HCT116 (cell line): ENCODE data around the gene REEP5. TPM values are rescaled to one million over a fixed set of nuclear protein-coding genes. Genes with fewer than 3 reads are reported as not detected.
"Not testable (repeated sequence)": the region's sequence is repeated elsewhere in the genome, so short reads cannot be mapped to it uniquely, and the experiment has no call there.

Source experiments
- ATAC-seq: fragments of 200-7000 bp; cut with Tn5 transposase; 2 replicates; pipeline ENCODE4 v1.9.1; 2020; ENCODE audit warnings: mild to moderate bottlenecking, moderate library complexity
- BruUV-seq: library from RNA; stranded (reverse); fragments of 400-500 nt; replicated peaks from 2 replicates; lab custom pipeline; 2021; lab: Mats Ljungman, UMichigan
- CTCF ChIA-PET: fragments of 300-600 bp; sonication (Branson Sonifier 250); formaldehyde crosslinking; loops from one replicate; lab custom pipeline; 2021; ENCODE audit warnings: antibody characterized with exemption; lab: Charles Lee
- POLR2A ChIA-PET: fragments of 300-600, 350-600 bp; sonication (Branson Sonifier 250); formaldehyde crosslinking; loops from one replicate; lab custom pipeline; 2021; ENCODE audit warnings: antibody characterized with exemption; lab: Charles Lee
- RAD21 ChIA-PET, 2 experiments: fragments of 300-600 bp; sonication (Branson Sonifier 250); formaldehyde crosslinking; loops; one replicate each; lab custom pipeline; 2023; ENCODE audit warnings: low total read pairs in 2 of 2; ENCODE audit not compliant: uncharacterized antibody in 2 of 2, unreplicated experiment in 2 of 2, low non-redundant PET in 1 of 2; lab: Charles Lee
- DNase-seq: peaks from one replicate; pipeline ENCODE4 v3.0.0-alpha.2; 2010; ENCODE audit warnings: low read depth, low spot score
- H2AFZ ChIP-seq: fragments of 200-600 bp; shearing (Covaris generic), sonication (generic); 2 replicates; pipeline ENCODE4 v1.6.1; 2017; ENCODE audit warnings: low read depth, mixed run types, mixed read lengths, antibody characterized with exemption, low read length; ENCODE audit not compliant: poor library complexity, severe bottlenecking
- H3K27ac ChIP-seq: 2 replicates; pipeline ENCODE4 v1.5.1; 2012; ENCODE audit warnings: low read depth, low read length
- H3K27me3 ChIP-seq: fragments of 200-600 bp; sonication (generic); 2 replicates; pipeline ENCODE4 v1.6.1; 2016; ENCODE audit warnings: mixed run types, low read length, mixed read lengths; ENCODE audit not compliant: insufficient read depth
- H3K36me3 ChIP-seq, 2 experiments: fragments of 200-500 bp in 1 of 2; fragments of 200-600 bp in 1 of 2; sonication (Bioruptor generic) in 1 of 2; sonication (generic) in 1 of 2; 2 replicates each; pipeline versions ENCODE4 v1.5.1 to v1.6.1; 2014 to 2016; ENCODE audit warnings: low read length in 2 of 2, inconsistent platforms in 1 of 2, mixed read lengths in 1 of 2, mixed run types in 1 of 2; ENCODE audit not compliant: insufficient read depth in 2 of 2, control insufficient read depth in 1 of 2
- H3K4me1 ChIP-seq, 2 experiments: fragments of 200-600 bp in 1 of 2; sonication (generic) in 1 of 2; 2 replicates each; pipeline versions ENCODE4 v1.5.1 to v1.6.1; 2012 to 2017; ENCODE audit warnings: low read length in 2 of 2, inconsistent platforms in 1 of 2, mild to moderate bottlenecking in 1 of 2, mixed read lengths in 1 of 2, mixed run types in 1 of 2, moderate library complexity in 1 of 2; ENCODE audit not compliant: insufficient read depth in 2 of 2, control insufficient read depth in 1 of 2
- H3K4me2 ChIP-seq: fragments of 200-600 bp; sonication (generic); 2 replicates; pipeline ENCODE4 v1.6.1; 2017; ENCODE audit warnings: mixed run types, low read length, mixed read lengths
- H3K4me3 ChIP-seq, 2 experiments: fragments of 200-600 bp in 1 of 2; sonication (generic) in 1 of 2; replicated peaks in 1 of 2; 2 replicates each; pipeline ENCODE4 v1.5.1; 2011 to 2016; ENCODE audit warnings: low read length in 2 of 2, control low read depth in 1 of 2, low read depth in 1 of 2, mild to moderate bottlenecking in 1 of 2, mixed read lengths in 1 of 2, mixed run types in 1 of 2
- H3K79me2 ChIP-seq: fragments of 200-600 bp; sonication (generic); 2 replicates; pipeline ENCODE4 v1.6.1; 2017; ENCODE audit warnings: mild to moderate bottlenecking, mixed run types, low read length, moderate library complexity, mixed read lengths; ENCODE audit not compliant: insufficient read depth
- H3K9ac ChIP-seq: fragments of 200-600 bp; sonication (generic); 2 replicates; pipeline ENCODE4 v1.6.1; 2016; ENCODE audit warnings: low read length, mixed read lengths
- H3K9me2 ChIP-seq: fragments of 200-600 bp; sonication (generic), shearing (Covaris generic); 2 replicates; pipeline ENCODE4 v1.6.1; 2017; ENCODE audit warnings: mixed run types, mild to moderate bottlenecking, moderate library complexity; ENCODE audit not compliant: insufficient read depth
- H3K9me3 ChIP-seq, 2 experiments: fragments of 200-500 bp in 1 of 2; fragments of 200-600 bp in 1 of 2; sonication (Bioruptor generic) in 1 of 2; sonication (generic) in 1 of 2; 2 replicates each; pipeline ENCODE4 v1.6.1; 2014 to 2017; ENCODE audit warnings: low read length in 2 of 2, mixed read lengths in 2 of 2, inconsistent platforms in 1 of 2, low read depth in 1 of 2, mild to moderate bottlenecking in 1 of 2, mixed run types in 1 of 2, moderate library complexity in 1 of 2; ENCODE audit not compliant: control insufficient read depth in 1 of 2, insufficient read depth in 1 of 2
- H4K20me1 ChIP-seq: fragments of 200-600 bp; sonication (generic), shearing (Covaris generic); 2 replicates; pipeline ENCODE4 v1.6.1; 2017; ENCODE audit warnings: mixed run types, mild to moderate bottlenecking, moderate library complexity; ENCODE audit not compliant: insufficient read depth
- ATF3 ChIP-seq: IDR thresholded peaks from 2 replicates; pipeline ENCODE4 v1.6.1; 2012
- CEBPB ChIP-seq: IDR thresholded peaks from 2 replicates; pipeline ENCODE4 v1.6.1; 2012; ENCODE audit warnings: low read depth
- EZH2 ChIP-seq: fragments of 200-600 bp; sonication (generic); IDR thresholded peaks from 2 replicates; pipeline ENCODE4 v1.6.1; 2017; ENCODE audit warnings: antibody characterized with exemption, mixed run types
- FOSL1 ChIP-seq: IDR thresholded peaks from 2 replicates; pipeline ENCODE4 v1.6.1; 2012; ENCODE audit warnings: low read depth
- POLR2AphosphoS5 ChIP-seq: IDR thresholded peaks from 2 replicates; pipeline ENCODE4 v1.6.1; 2011; ENCODE audit warnings: mild to moderate bottlenecking, low read depth, low read length, moderate library complexity
- RAD21 ChIP-seq: IDR thresholded peaks from 2 replicates; pipeline ENCODE4 v1.6.1; 2012; ENCODE audit warnings: low read depth, mild to moderate bottlenecking
- REST ChIP-seq: IDR thresholded peaks from 2 replicates; pipeline ENCODE4 v1.6.1; 2012; ENCODE audit warnings: low read depth
- SIN3A ChIP-seq: IDR thresholded peaks from 2 replicates; pipeline ENCODE4 v1.6.1; 2012; ENCODE audit warnings: low read depth
- ZBTB33 ChIP-seq: IDR thresholded peaks from 2 replicates; pipeline ENCODE4 v1.6.1; 2011; ENCODE audit warnings: mild to moderate bottlenecking, low read length, moderate library complexity; ENCODE audit not compliant: insufficient replicate concordance; ENCODE audit errors: extremely low read depth
- ZFX ChIP-seq: fragments of 450-650 bp; IDR thresholded peaks from 2 replicates; pipeline ENCODE4 v1.6.1; 2017
- ZNF274 ChIP-seq: fragments of 200-500 bp; sonication (Bioruptor generic); IDR thresholded peaks from 2 replicates; pipeline ENCODE4 v1.6.1; 2014; ENCODE audit warnings: mild to moderate bottlenecking, low read depth, low read length, inconsistent platforms
- intact Hi-C: fragments of 100-400 bp; cut with micrococcal nuclease; formaldehyde crosslinking; loops from 2 replicates; pipeline ENCODE4 v1.10.0; 2022
- total RNA-seq: library from RNA; stranded (reverse); gene quantifications from one replicate; pipeline ENCODE4 v1.2.1, GENCODE V29; 2021; ENCODE audit not compliant: unreplicated experiment

The REEP5 gene
- total RNA-seq, 1 experiment from 2014 or later = 71.7 TPM

- ChIA-PET POLR2A (interaction anchor here (1.2 kb wide), 1 partner anchor 11 kb away, joined by 4 read pairs; the partner anchor contains the start of gene DCP2), RAD21 (interaction anchor here in 1 of 2 experiments (0.8 kb wide), 1 partner anchor 44 kb away, joined by 3 read pairs; no protein-coding TSS in a partner anchor), CTCF (no interaction called here)
- Histone ChIP-seq H3K79me2 (no peaks in the 10 kb centered on the region), H3K4me2 (no peak overlapping the region), H3K27ac (no peak overlapping the region), H3K9ac (no peak overlapping the region), H3K4me3 (no peak overlapping the region), H4K20me1 (no peaks in the 10 kb centered on the region), H3K9me3 (no peaks in the 10 kb centered on the region), H2AFZ (no peak overlapping the region), H3K9me2 (no peaks in the 10 kb centered on the region), H3K27me3 (no peaks in the 10 kb centered on the region), H3K4me1 (peaks cover 3 to 18% of the 10 kb centered on the region in 2 experiments; a peak in 3 of 4 replicates), H3K36me3 (no peaks in the 10 kb centered on the region)
- ATAC-seq = no peak
- intact Hi-C loops = loop anchor here (2.0 kb wide), 1 partner anchor 415 kb away; no protein-coding TSS in a partner anchor
- DNase-seq = no peak
- BruUV-seq = no TSS peak
- no peak for TF ChIP-seq POLR2AphosphoS5
- TF ChIP-seq SIN3A = no peak
- no peak for TF ChIP-seq RAD21
- no peak for TF ChIP-seq ZBTB33
- no peak for TF ChIP-seq ATF3
- TF ChIP-seq ZNF274 = no peak
- no peak for TF ChIP-seq EZH2
- no peak for TF ChIP-seq FOSL1
- no peak for TF ChIP-seq CEBPB
- no peak for TF ChIP-seq ZFX
- TF ChIP-seq REST = no peak
Measured at GRCh38 chr5:112965733-112966306, 43.8 kb upstream of the REEP5 start.

GRCh38 chr5:112963374-112963733, 41.3 kb upstream of the REEP5 start:
- intact Hi-C loops = not testable (repeated sequence)

More at GRCh38 chr5:112963374-112963733, 41.3 kb upstream of the REEP5 start:
- H2AFZ ChIP-seq, CTCF ChIA-PET, H3K4me2 ChIP-seq, H4K20me1 ChIP-seq, BruUV-seq, H3K4me3 ChIP-seq, H3K27me3 ChIP-seq, H3K9me3 ChIP-seq, H3K9me2 ChIP-seq, H3K27ac ChIP-seq, RAD21 ChIA-PET, H3K79me2 ChIP-seq, H3K9ac ChIP-seq, ATAC-seq, POLR2A ChIA-PET, DNase-seq, H3K36me3 ChIP-seq: not testable (repeated sequence)
- H3K4me1 ChIP-seq = peaks cover 23 to 37% of the 10 kb centered on the region in 2 experiments
